Motor neuron (in vitro differentiated cells): ENCODE measurements around the gene SIT1. TPM values are rescaled to one million over a fixed set of nuclear protein-coding genes. Genes with fewer than 3 reads are reported as not detected.

Experiments
- ATAC-seq, 8 experiments: fragments of 200-7000 bp; cut with Tn5 transposase; replicated peaks in 6 of 8; 2 replicates each; pipeline ENCODE4 v1.8.0; 2021; ENCODE audit warnings: mild to moderate bottlenecking in 8 of 8, moderate library complexity in 8 of 8
- H3K27ac ChIP-seq, 2 donors: fragments of 250-450 bp; sonication (Bioruptor Pico); 2 replicates each; pipeline ENCODE4 v1.9.0; 2021; ENCODE audit warnings: antibody characterized with exemption in 2 of 2, mild to moderate bottlenecking in 2 of 2, moderate library complexity in 1 of 2
- H3K4me1 ChIP-seq, 2 donors: fragments of 250-450 bp; sonication (Bioruptor Pico); replicated peaks in 1 of 2; 2 replicates each; pipeline ENCODE4 v1.6.1; 2021; ENCODE audit warnings: antibody characterized with exemption in 2 of 2, mild to moderate bottlenecking in 2 of 2, moderate library complexity in 1 of 2
- H3K4me3 ChIP-seq, 5 donors: fragments of 250-450 bp; sonication (Bioruptor Pico); 2 replicates each; pipeline ENCODE4 v1.9.0; 2021; ENCODE audit warnings: antibody characterized with exemption in 5 of 5, mild to moderate bottlenecking in 5 of 5, moderate library complexity in 4 of 5
- WGBS, 10 experiments: fragments of 450-650 bp; shearing (Covaris generic); methylation state at CpG; one replicate each; pipeline ENCODE4 v1.0.0; 2022; 5-methylcytosine and 5-hydroxymethylcytosine counted together
- in situ Hi-C, 9 experiments: fragments of 400-800 bp; cut with MboI; loops; one replicate each; pipeline ENCODE4 v1.15.0; 2021; ENCODE audit warnings: low sequenced_read_pairs in 9 of 9, low pct_unique_long_range_greater_than_20kb in 2 of 9; ENCODE audit not compliant: unreplicated experiment in 9 of 9
- total RNA-seq, 8 experiments: library from RNA; unstranded; fragments of 300-600 nt; gene quantifications; 2 replicates each; pipeline versions ENCODE4 v1.2.3 to v1.2.4, GENCODE V29; 2022

The SIT1 gene
- total RNA-seq, 8 experiments from 2014 or later = 0.36 to 0.62 (median 0.46) TPM; not detected in 5

DNA sequence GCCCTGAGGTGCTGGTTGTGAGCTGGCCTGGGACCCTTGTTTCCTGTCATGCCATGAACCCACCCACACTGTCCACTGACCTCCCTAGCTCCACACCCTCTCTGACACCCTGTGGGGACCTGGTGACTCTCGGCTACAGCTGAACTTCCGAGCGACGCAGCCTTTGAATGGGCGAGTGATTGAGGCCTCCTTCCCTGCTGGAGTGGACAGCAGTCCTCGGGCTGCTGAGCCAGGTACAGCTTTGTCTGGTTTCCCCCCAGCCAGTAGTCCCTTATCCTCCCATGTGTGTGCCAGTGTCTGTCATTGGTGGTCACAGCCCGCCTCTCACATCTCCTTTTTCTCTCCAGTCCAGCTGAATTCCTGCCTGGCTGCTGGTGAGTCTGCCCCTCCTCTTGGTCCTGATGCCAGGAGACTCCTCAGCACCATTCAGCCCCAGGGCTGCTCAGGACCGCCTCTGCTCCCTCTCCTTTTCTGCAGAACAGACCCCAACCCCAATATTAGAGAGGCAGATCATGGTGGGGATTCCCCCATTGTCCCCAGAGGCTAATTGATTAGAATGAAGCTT is 29.1 kb upstream of the SIT1 start:
- Histone ChIP-seq H3K4me1 (no peaks in the 10 kb centered on the region), H3K4me3 (no peak overlapping the region), H3K27ac (no peak overlapping the region)
- in situ Hi-C loops = no loop called here
- no peak for ATAC-seq
- 75 to 80% methylated on average over 1 to 2 of the region's 8 CpGs; no CpG with 5 or more reads in 8 of the 10 experiments for WGBS, 10 experiments

DNA sequence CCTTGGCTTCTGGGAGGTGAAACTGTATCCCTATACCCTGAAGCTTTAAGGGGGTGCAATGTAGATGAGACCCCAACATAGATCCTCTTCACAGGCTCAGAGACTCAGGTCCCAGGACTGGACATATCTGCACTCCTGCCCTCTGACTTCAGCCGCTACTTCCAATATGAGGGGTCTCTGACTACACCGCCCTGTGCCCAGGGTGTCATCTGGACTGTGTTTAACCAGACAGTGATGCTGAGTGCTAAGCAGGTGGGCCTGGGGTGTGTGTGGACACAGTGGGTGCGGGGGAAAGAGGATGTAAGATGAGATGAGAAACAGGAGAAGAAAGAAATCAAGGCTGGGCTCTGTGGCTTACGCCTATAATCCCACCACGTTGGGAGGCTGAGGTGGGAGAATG is 28.4 kb upstream of the SIT1 start:
- Histone ChIP-seq H3K27ac (no peak overlapping the region), H3K4me1 (no peaks in the 10 kb centered on the region), H3K4me3 (no peak overlapping the region)
- ATAC-seq = no peak
- in situ Hi-C loops = no loop called here
- WGBS, 10 experiments = 66 to 100% (median 90%) methylated on average over 1 to 4 of the region's 5 CpGs; no CpG with 5 or more reads in 5 of the 10 experiments

DNA sequence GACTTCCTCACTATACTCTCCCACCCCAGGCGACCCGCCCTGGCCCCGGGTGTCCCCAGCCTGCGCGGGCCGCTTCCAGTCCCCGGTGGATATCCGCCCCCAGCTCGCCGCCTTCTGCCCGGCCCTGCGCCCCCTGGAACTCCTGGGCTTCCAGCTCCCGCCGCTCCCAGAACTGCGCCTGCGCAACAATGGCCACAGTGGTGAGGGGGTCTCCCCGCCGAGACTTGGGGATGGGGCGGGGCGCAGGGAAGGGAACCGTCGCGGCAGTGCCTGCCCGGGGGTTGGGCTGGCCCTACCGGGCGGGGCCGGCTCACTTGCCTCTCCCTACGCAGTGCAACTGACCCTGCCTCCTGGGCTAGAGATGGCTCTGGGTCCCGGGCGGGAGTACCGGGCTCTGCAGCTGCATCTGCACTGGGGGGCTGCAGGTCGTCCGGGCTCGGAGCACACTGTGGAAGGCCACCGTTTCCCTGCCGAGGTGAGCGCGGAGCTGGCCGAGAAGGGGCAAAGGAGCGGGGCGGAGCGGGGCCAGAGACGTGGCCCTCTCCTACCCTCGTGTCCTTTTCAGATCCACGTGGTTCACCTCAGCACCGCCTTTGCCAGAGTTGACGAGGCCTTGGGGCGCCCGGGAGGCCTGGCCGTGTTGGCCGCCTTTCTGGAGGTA is 25.1 kb upstream of the SIT1 start:
- H3K4me1 ChIP-seq = no peaks in the 10 kb centered on the region
- H3K27ac ChIP-seq = no peak overlapping the region
- WGBS, 10 experiments = 40 to 52% methylated on average over 1 to 13 of the region's 51 CpGs; no CpG with 5 or more reads in 8 of the 10 experiments
- in situ Hi-C loops = no loop called here
- peak; percentile 66 to 94 (median 88) for ATAC-seq
- H3K4me3 ChIP-seq = peak overlapping the region; percentile 18 to 30 (median 24)

DNA sequence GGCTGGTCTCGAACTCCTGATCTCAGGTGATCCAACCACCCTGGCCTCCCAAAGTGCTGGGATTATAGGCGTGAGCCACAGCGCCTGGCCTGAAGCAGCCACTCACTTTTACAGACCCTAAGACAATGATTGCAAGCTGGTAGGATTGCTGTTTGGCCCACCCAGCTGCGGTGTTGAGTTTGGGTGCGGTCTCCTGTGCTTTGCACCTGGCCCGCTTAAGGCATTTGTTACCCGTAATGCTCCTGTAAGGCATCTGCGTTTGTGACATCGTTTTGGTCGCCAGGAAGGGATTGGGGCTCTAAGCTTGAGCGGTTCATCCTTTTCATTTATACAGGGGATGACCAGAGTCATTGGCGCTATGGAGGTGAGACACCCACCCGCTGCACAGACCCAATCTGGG is 24.5 kb upstream of the SIT1 start:
- in situ Hi-C loops = no loop called here
- peak in 6 of 8 experiments; percentile 5 to 42 (median 36) for ATAC-seq
- H3K4me1 ChIP-seq = no peaks in the 10 kb centered on the region
- H3K27ac ChIP-seq = no peak overlapping the region
- H3K4me3 ChIP-seq = peak overlapping the region in 3 of 5 donors; percentile 18 to 30 (median 24)
- 34 to 85% (median 75%) methylated on average over 3 to 8 of the region's 13 CpGs; no CpG with 5 or more reads in 6 of the 10 experiments for WGBS, 10 experiments

DNA sequence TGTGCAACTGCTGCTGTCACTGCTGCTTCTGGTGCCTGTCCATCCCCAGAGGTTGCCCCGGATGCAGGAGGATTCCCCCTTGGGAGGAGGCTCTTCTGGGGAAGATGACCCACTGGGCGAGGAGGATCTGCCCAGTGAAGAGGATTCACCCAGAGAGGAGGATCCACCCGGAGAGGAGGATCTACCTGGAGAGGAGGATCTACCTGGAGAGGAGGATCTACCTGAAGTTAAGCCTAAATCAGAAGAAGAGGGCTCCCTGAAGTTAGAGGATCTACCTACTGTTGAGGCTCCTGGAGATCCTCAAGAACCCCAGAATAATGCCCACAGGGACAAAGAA is 23.3 kb upstream of the SIT1 start:
- no peak for ATAC-seq
- no peaks in the 10 kb centered on the region for H3K4me1 ChIP-seq
- in situ Hi-C loops = no loop called here

DNA sequence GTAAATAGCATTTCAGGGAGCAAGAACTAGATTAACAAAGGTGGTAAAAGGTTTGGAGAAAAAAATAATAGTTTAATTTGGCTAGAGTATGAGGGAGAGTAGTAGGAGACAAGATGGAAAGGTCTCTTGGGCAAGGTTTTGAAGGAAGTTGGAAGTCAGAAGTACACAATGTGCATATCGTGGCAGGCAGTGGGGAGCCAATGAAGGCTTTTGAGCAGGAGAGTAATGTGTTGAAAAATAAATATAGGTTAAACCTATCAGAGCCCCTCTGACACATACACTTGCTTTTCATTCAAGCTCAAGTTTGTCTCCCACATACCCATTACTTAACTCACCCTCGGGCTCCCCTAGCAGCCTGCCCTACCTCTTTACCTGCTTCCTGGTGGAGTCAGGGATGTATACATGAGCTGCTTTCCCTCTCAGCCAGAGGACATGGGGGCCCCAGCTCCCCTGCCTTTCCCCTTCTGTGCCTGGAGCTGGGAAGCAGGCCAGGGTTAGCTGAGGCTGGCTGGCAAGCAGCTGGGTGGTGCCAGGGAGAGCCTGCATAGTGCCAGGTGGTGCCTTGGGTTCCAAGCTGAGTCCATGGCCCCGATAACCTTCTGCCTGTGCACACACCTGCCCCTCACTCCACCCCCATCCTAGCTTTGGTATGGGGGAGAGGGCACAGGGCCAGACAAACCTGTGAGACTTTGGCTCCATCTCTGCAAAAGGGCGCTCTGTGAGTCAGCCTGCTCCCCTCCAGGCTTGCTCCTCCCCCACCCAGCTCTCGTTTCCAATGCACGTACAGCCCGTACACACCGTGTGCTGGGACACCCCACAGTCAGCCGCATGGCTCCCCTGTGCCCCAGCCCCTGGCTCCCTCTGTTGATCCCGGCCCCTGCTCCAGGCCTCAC is 22.6 kb upstream of the SIT1 start, which contains the start of gene CA9:
CA9 (plus strand) TSS at position 797 of the 893 bp plus-strand sequence; CDS start at position 829, 32 bp downstream.
- Histone ChIP-seq H3K27ac (no peak within 1 kb of the TSS), H3K4me3 (no peak within 1 kb of the TSS), H3K4me1 (no peaks in the 10 kb centered on the region)
- ATAC-seq = peak in 1 of 8 experiments; percentile 7
- in situ Hi-C loops = no loop called here
- WGBS, 10 experiments = 43 to 90% (median 78%) methylated on average over 1 to 2 of the region's 10 CpGs; no CpG with 5 or more reads in 1 of the 10 experiments

More for the DNA sequence above, 23.3 kb upstream of the SIT1 start:
- 40 to 60% methylated on average over 1 to 2 of the region's 3 CpGs; no CpG with 5 or more reads in 8 of the 10 experiments for WGBS, 10 experiments
- Histone ChIP-seq H3K27ac (no peak overlapping the region), H3K4me3 (no peak overlapping the region)

DNA sequence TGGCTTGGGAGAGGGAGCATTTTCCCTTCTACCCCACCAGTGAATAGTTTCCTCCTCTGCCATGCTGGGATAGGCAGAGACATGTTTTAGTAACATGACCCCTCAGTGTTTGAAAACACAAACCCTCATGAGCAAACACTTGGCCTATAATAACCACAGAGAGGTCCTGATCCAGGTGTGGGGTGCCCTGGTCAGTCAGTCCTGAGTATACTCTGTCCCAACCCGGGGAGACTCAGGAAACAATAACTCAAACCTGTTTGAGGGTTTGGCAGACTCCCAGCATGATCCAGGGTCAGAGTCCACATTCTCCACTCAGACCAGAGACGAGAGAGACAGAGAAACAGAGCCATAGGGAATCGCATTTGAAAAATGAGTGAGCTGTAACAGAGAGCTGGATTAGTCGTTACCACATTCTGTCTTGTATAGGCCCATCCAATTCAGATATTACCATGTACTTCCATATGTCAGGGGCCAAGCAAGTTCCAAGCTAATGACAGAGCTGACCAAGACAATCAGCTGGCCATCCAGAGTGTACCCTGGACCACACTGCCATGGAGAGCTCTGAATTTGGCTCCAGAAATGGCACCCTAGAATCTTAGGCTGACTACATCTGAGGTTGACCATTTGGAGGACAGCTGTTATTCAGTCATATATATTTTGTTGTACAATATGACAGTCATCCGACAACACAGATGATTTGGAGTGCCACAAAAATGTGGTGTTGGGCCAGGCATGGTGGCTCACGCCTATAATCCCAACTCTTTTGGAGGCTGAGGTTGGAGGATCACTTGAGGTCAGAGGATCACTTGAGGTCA is 18.8 kb upstream of the SIT1 start:
- in situ Hi-C loops = no loop called here
- peaks cover 0 to 1% of the 10 kb centered on the region in 2 donors for H3K4me1 ChIP-seq
- H3K27ac ChIP-seq = no peak overlapping the region
- WGBS, 10 experiments = 30 to 100% (median 56%) methylated on average over 1 to 4 of the region's 6 CpGs; no CpG with 5 or more reads in 2 of the 10 experiments
- ATAC-seq = no peak
- no peak overlapping the region for H3K4me3 ChIP-seq

DNA sequence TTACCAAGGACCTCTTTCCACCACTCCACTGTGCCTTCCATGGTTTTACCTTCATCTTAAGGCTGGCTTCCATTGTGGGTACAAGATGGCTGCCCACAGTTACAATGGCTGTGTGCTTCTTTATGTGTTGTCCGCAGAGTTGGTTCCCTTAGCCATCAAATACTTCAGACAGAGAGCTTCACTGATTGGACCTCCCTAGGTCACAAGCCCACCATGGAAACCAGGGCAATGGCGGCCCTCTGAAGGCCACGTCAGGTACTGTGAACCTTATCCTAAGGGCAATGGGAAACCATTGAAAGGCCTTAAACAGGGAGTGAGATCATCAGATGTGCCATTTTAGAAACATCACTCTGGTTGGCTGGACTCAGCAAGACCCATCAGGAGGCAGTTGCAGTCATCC is 17.2 kb upstream of the SIT1 start:
- in situ Hi-C loops = no loop called here
- peaks cover 0 to 6% of the 10 kb centered on the region in 2 donors for H3K4me1 ChIP-seq
- WGBS, 10 experiments = 85 to 100% (median 95%) methylated on average over 1 to 3 of the region's 3 CpGs; no CpG with 5 or more reads in 4 of the 10 experiments
- H3K4me3 ChIP-seq = no peak overlapping the region
- no peak overlapping the region for H3K27ac ChIP-seq
- ATAC-seq = no peak

DNA sequence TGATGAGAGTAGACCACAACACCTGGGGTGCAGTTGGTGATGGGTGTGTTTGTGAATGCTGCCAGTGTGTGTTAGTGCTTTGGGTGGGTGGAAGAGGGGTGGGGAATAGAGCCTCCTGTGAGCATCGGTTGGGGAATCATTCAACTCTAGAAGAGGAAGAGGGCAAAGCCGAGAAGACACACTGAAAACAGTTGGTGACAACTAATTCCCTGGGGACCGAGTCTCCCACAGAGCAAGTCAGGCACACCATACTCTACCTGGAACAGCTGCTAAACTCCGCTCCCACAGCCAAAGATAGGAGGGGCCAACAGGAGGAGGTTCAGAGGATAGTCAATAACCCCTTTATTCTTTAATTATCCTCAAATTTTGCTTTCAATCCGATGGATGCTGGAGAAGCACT is 15.8 kb upstream of the SIT1 start:
- Histone ChIP-seq H3K4me3 (no peak overlapping the region), H3K27ac (no peak overlapping the region), H3K4me1 (peaks cover 0 to 6% of the 10 kb centered on the region in 2 donors)
- no peak for ATAC-seq
- in situ Hi-C loops = no loop called here
- WGBS, 10 experiments = 55 to 100% (median 100%) methylated on average over 1 to 2 of the region's 5 CpGs; no CpG with 5 or more reads in 5 of the 10 experiments

DNA sequence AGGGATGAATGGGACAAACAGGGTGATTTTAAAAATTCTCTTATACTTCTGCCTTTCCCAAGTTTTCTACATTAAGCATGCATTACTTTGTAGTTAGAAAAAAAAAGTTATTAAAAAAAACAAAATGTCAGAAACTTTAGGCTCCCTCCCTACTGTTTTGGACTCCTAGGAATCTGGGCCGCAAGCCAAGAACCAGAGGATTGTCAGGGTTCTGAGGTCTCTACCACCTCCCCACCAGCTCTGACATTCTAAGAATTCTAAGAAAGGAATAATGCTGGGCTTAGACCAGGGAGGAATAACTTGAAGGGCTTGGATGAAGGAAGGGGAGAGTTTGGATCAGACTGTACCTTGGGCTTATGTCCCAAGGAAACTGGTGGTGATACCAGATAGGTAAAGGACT is 15.3 kb upstream of the SIT1 start:
- no peak overlapping the region for H3K27ac ChIP-seq
- no peak for ATAC-seq
- in situ Hi-C loops = no loop called here
- no peak overlapping the region for H3K4me3 ChIP-seq
- H3K4me1 ChIP-seq = peaks cover 0 to 6% of the 10 kb centered on the region in 2 donors
- WGBS, 10 experiments = 67 to 100% (median 100%) methylated on average over 1 of the region's 1 CpG; no CpG with 5 or more reads in 4 of the 10 experiments

DNA sequence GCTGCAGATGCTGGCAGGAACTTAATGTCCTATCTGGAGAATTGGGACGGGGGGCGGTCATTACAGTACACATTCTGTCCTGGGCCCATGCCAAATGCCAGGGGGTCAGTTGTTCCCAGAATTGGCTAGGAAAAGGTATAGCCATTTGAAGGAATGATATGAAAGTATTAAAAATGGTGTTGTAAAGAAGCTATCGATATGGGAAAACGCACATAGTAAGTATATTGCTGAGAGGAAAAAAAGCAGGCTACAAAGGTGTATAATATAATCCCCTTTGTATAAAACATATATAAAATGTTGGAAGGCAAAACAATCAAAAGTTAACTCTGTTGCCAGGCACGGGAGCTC is 14.7 kb upstream of the SIT1 start:
- in situ Hi-C loops = no loop called here
- H3K4me1 ChIP-seq = peaks cover 0 to 6% of the 10 kb centered on the region in 2 donors
- no peak overlapping the region for H3K27ac ChIP-seq
- 23 to 95% (median 75%) methylated on average over 1 to 5 of the region's 5 CpGs; no CpG with 5 or more reads in 1 of the 10 experiments for WGBS, 10 experiments
- no peak for ATAC-seq
- peak overlapping the region; percentile 40 to 43 (median 42) for H3K4me3 ChIP-seq
